ENCODE measurements around the gene YJEFN3. TPM values are rescaled to one million over a fixed set of nuclear protein-coding genes. Genes with fewer than 3 reads are reported as not detected.

YJEFN3 gene
- total RNA-seq, 4 donors from 2014 or later = 1.2 to 3.3 (median 2.8) TPM

DNA sequence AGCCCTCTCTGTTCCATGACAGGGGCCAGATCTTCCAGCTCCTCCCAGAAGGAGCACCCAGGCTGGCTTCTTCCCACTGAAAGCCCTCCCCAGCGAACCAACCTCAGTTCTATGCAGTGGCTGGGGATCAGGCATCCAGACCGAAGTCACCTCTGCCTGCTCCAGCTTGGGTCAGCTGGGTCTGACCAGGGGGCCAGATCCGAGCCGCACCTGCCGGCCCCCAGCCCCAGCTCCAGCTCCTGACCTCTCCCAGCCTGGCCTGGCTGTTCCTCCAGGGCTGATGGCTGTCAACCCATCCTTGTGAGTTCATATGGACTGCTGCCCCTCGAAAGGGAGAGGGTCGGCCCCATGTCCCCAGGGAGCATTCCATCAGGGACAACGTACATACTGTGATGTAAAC is 21.4 kb upstream of the YJEFN3 start:
- Histone ChIP-seq H3K27ac (replicated peaks in 1 of 4) (no peak overlapping the region), H3K36me3 (peaks cover 23 to 57% (median 51%) of the 10 kb centered on the region in 4 donors), H3K27me3 (no peaks in the 10 kb centered on the region), H3K4me1 (no peaks in the 10 kb centered on the region), H3K9me3 (no peaks in the 10 kb centered on the region), H3K4me3 (no peak overlapping the region)
- TF ChIP-seq, protein P1, sequence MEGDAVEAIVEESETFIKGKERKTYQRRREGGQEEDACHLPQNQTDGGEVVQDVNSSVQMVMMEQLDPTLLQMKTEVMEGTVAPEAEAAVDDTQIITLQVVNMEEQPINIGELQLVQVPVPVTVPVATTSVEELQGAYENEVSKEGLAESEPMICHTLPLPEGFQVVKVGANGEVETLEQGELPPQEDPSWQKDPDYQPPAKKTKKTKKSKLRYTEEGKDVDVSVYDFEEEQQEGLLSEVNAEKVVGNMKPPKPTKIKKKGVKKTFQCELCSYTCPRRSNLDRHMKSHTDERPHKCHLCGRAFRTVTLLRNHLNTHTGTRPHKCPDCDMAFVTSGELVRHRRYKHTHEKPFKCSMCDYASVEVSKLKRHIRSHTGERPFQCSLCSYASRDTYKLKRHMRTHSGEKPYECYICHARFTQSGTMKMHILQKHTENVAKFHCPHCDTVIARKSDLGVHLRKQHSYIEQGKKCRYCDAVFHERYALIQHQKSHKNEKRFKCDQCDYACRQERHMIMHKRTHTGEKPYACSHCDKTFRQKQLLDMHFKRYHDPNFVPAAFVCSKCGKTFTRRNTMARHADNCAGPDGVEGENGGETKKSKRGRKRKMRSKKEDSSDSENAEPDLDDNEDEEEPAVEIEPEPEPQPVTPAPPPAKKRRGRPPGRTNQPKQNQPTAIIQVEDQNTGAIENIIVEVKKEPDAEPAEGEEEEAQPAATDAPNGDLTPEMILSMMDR (IDR thresholded peaks at IDR 0.05) = no peak
- TF ChIP-seq POLR2A (IDR thresholded peaks at IDR 0.05; ENCODE audit: low read depth) = no peak
- no peak for TF ChIP-seq POLR2AphosphoS5 (IDR thresholded peaks at IDR 0.05)
- no peak for DNase-seq (ENCODE audit: extremely low spot score)
- intact Hi-C loops (cut with DNase I) = no loop called here
- 76% methylated on average over 5 of the region's 8 CpGs for WGBS

GRCh38 chr19:19508217-19508616 is 20.5 kb upstream of the YJEFN3 start:
- intact Hi-C loops (cut with DNase I) = no loop called here

DNA sequence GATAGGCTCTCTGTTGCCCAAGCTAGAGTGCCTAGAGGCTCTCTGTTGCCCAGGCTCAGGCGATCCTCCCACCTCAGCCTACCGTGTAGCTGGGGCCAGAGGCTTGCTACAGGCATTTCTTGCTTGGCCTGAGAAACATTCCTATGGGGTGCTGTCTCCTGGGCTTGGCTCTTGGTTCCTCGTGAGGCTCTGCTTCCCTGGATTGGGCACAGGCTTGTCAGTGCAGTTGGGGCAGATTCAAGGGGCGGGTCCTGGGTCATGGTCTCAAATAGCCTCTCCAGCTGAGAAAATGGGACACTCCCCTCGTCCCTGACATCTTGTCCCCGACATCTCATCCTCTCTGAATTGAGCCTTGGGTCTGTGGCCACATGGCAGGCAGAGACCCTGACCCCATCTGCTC is 18.3 kb upstream of the YJEFN3 start:
- 33% methylated on average over 2 of the region's 6 CpGs for WGBS
- no peak for TF ChIP-seq POLR2A (IDR thresholded peaks at IDR 0.05; ENCODE audit: low read depth)
- TF ChIP-seq, protein P1 (IDR thresholded peaks at IDR 0.05) = no peak
- no peak for TF ChIP-seq POLR2AphosphoS5 (IDR thresholded peaks at IDR 0.05)
- no peak for TF ChIP-seq EP300 (IDR thresholded peaks at IDR 0.05)
- Histone ChIP-seq H3K27ac (replicated peaks in 1 of 4) (no peak overlapping the region), H3K27me3 (no peaks in the 10 kb centered on the region), H3K4me3 (no peak overlapping the region), H3K9me3 (peaks cover 0 to 5% (median 3%) of the 10 kb centered on the region in 4 donors), H3K36me3 (peaks cover 7 to 26% (median 21%) of the 10 kb centered on the region in 4 donors), H3K4me1 (peaks cover 8 to 17% (median 16%) of the 10 kb centered on the region in 4 donors)
- intact Hi-C loops (cut with DNase I) = no loop called here
- no peak for DNase-seq (ENCODE audit: extremely low spot score)

More at GRCh38 chr19:19508217-19508616, 20.5 kb upstream of the YJEFN3 start:
- TF ChIP-seq EP300 (IDR thresholded peaks at IDR 0.05) = no peak
- TF ChIP-seq POLR2AphosphoS5 (IDR thresholded peaks at IDR 0.05) = no peak
- TF ChIP-seq, protein P1 (IDR thresholded peaks at IDR 0.05) = no peak
- Histone ChIP-seq H3K27ac (replicated peaks in 1 of 4) (no peak overlapping the region), H3K9me3 (no peaks in the 10 kb centered on the region), H3K36me3 (peaks cover 18 to 48% (median 42%) of the 10 kb centered on the region in 4 donors), H3K4me3 (no peak overlapping the region), H3K27me3 (no peaks in the 10 kb centered on the region), H3K4me1 (no peaks in the 10 kb centered on the region)
- DNase-seq (ENCODE audit: extremely low spot score) = no peak
- WGBS = 72% methylated on average over 6 of the region's 11 CpGs

DNA sequence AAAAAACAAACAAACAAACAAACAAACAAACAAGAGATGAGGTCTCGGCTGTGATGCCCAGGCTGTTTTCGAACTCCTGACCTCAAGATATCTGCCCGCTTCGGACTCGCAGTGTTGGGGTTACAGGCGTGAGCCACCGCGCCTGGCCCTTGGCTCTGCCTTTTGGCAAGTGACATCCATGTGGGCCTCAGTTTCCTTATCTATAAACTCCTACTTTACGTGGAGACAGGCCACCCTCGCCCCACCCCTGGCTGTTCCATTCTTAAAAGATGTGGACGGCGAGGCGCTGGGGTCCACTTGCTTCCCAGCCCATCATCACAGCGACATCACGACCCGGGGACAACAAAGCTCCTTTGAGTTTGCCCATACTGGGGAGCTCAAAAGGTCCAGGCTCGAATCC is 15.0 kb upstream of the YJEFN3 start:
- Histone ChIP-seq H3K4me1 (peaks cover 26 to 43% (median 40%) of the 10 kb centered on the region in 4 donors), H3K9me3 (peaks cover 0 to 5% (median 3%) of the 10 kb centered on the region in 4 donors), H3K4me3 (peak overlapping the region; percentile 41 to 97 (median 44)), H3K27ac (replicated peaks in 1 of 4) (peak overlapping the region; percentile 30 to 56 (median 42)), H3K27me3 (no peaks in the 10 kb centered on the region), H3K36me3 (no peaks in the 10 kb centered on the region)
- TF ChIP-seq POLR2A (IDR thresholded peaks at IDR 0.05; ENCODE audit: low read depth) (no peak), POLR2AphosphoS5 (IDR thresholded peaks at IDR 0.05) (no peak), EP300 (IDR thresholded peaks at IDR 0.05) (no peak)
- TF ChIP-seq, protein P1 (IDR thresholded peaks at IDR 0.05) = no peak
- DNase-seq (ENCODE audit: extremely low spot score) = no peak
- intact Hi-C loops (cut with DNase I) = no loop called here
- WGBS = 95% methylated on average over 8 of the region's 17 CpGs

GRCh38 chr19:19514215-19514657 is 14.5 kb upstream of the YJEFN3 start:
- Histone ChIP-seq H3K4me3 (peak overlapping the region; percentile 41 to 97 (median 44)), H3K36me3 (peaks cover 0 to 5% (median 1%) of the 10 kb centered on the region in 4 donors), H3K27me3 (no peaks in the 10 kb centered on the region), H3K4me1 (peaks cover 26 to 49% (median 44%) of the 10 kb centered on the region in 4 donors), H3K27ac (replicated peaks in 1 of 4) (peak overlapping the region; percentile 30 to 56 (median 42)), H3K9me3 (peaks cover 0 to 5% (median 3%) of the 10 kb centered on the region in 4 donors)
- intact Hi-C loops (cut with DNase I) = no loop called here
- TF ChIP-seq POLR2AphosphoS5 (IDR thresholded peaks at IDR 0.05) (peak; percentile 46 to 77), POLR2A (IDR thresholded peaks at IDR 0.05; ENCODE audit: low read depth) (no peak)
- TF ChIP-seq, protein P1 (IDR thresholded peaks at IDR 0.05) = no peak
- DNase-seq (ENCODE audit: extremely low spot score) = no peak
- WGBS = 46% methylated on average over 37 of the region's 46 CpGs

Data from esophagus muscularis mucosa (tissue), 4 donors.